H1 (cell line): ENCODE results near the gene OR7D2. TPM values are rescaled to one million over a fixed set of nuclear protein-coding genes. Genes with fewer than 3 reads are reported as not detected.

Experiments
- CTCF ChIA-PET: fragments of 300-600 bp; sonication (Branson Sonifier 250); formaldehyde crosslinking; loops from one replicate; lab custom pipeline; 2021; ENCODE audit not compliant: partially characterized antibody; lab: Charles Lee
- POLR2A ChIA-PET: fragments of 300-600 bp; sonication (Branson Sonifier 250); formaldehyde crosslinking; loops from one replicate; lab custom pipeline; 2021; ENCODE audit warnings: inconsistent platforms; ENCODE audit not compliant: partially characterized antibody; lab: Charles Lee
- DNase-seq, 2 experiments: peaks; one replicate each; pipeline versions ENCODE4 v3.0.0 to v3.0.0-alpha.2; 2010 to 2022; ENCODE audit warnings: low spot score in 2 of 2, low read depth in 1 of 2, mixed read lengths in 1 of 2
- FAIRE-seq: peaks from 2 replicates; lab custom pipeline; 2011; peaks lifted over from hg19 to GRCh38; lab: Jason Lieb, UNC
- H2AFZ ChIP-seq: 2 replicates; pipeline ENCODE4 v1.8.1; 2012; ENCODE audit warnings: low read length, inconsistent platforms
- H2AK5ac ChIP-seq: 2 replicates; pipeline ENCODE4 v1.6.1; 2013; ENCODE audit warnings: low read depth, low read length
- H2BK120ac ChIP-seq: replicated peaks from 2 replicates; pipeline ENCODE3; 2013; ENCODE audit warnings: low read depth, low read length, inconsistent platforms
- H2BK12ac ChIP-seq: 2 replicates; pipeline ENCODE4 v1.6.1; 2013; ENCODE audit warnings: low read depth, low read length
- H2BK15ac ChIP-seq: 2 replicates; pipeline ENCODE4 v1.6.1; 2013; ENCODE audit warnings: low read length
- H2BK20ac ChIP-seq: 2 replicates; pipeline ENCODE4 v1.6.1; 2013; ENCODE audit warnings: low read length
- H2BK5ac ChIP-seq: 2 replicates; pipeline ENCODE4 v1.6.1; 2013; ENCODE audit warnings: low read depth, low read length
- H3K14ac ChIP-seq: 2 replicates; pipeline ENCODE4 v1.6.1; 2013; ENCODE audit warnings: inconsistent platforms; ENCODE audit not compliant: insufficient read length
- H3K18ac ChIP-seq: 2 replicates; pipeline ENCODE4 v1.6.1; 2013; ENCODE audit warnings: low read length; ENCODE audit errors: extremely low read depth
- H3K23ac ChIP-seq: 2 replicates; pipeline ENCODE4 v1.6.1; 2013; ENCODE audit warnings: inconsistent platforms; ENCODE audit not compliant: insufficient read length
- H3K23me2 ChIP-seq: 2 replicates; pipeline ENCODE4 v1.6.1; 2013; ENCODE audit warnings: low read depth, low read length
- H3K27ac ChIP-seq: 2 replicates; pipeline ENCODE4 v1.6.1; 2011; ENCODE audit warnings: low read depth, low read length, inconsistent platforms
- H3K27me3 ChIP-seq, 4 experiments: replicated peaks in 1 of 4; 1 replicate in 1 of 4; 2 replicates in 3 of 4; pipeline versions ENCODE4 v1.6.1 to v1.8.1; 2011 to 2013; ENCODE audit warnings: low read length in 3 of 4, mild to moderate bottlenecking in 3 of 4, inconsistent platforms in 2 of 4, mixed read lengths in 2 of 4, moderate library complexity in 1 of 4; ENCODE audit not compliant: control insufficient read depth in 3 of 4, insufficient read depth in 3 of 4; ENCODE audit errors: extremely low read depth in 1 of 4
- H3K36me3 ChIP-seq, 4 experiments: 2 replicates each; pipeline versions ENCODE4 v1.6.1 to v1.8.1; 2011 to 2013; ENCODE audit warnings: mild to moderate bottlenecking in 4 of 4, low read length in 3 of 4, moderate library complexity in 2 of 4, control low read depth in 1 of 4, inconsistent platforms in 1 of 4; ENCODE audit not compliant: insufficient read depth in 4 of 4, control insufficient read depth in 2 of 4
- H3K4ac ChIP-seq: replicated peaks from 2 replicates; pipeline ENCODE3; 2013; ENCODE audit warnings: low read length, low read depth, mixed read lengths, inconsistent platforms; ENCODE audit not compliant: insufficient read length
- H3K4me1 ChIP-seq, 4 experiments: replicated peaks in 1 of 4; 1 replicate in 1 of 4; 2 replicates in 3 of 4; pipeline versions ENCODE4 v1.6.1 to v1.8.1; 2011 to 2013; ENCODE audit warnings: low read length in 3 of 4, inconsistent platforms in 2 of 4, mixed read lengths in 1 of 4; ENCODE audit not compliant: insufficient read depth in 4 of 4, control insufficient read depth in 3 of 4
- H3K4me2 ChIP-seq, 2 experiments: 2 replicates each; pipeline versions ENCODE4 v1.6.1 to v1.8.1; 2011 to 2013; ENCODE audit warnings: low read depth in 2 of 2, low read length in 2 of 2, control low read depth in 1 of 2, inconsistent platforms in 1 of 2, mild to moderate bottlenecking in 1 of 2; ENCODE audit not compliant: insufficient read depth in 1 of 2
- H3K4me3 ChIP-seq, 4 experiments: fragments of 200-600, 300-600 bp in 1 of 4; sonication (generic), shearing (Covaris generic), sonication (Bioruptor Twin) in 1 of 4; 2 replicates each; pipeline versions ENCODE4 v1.5.1 to v1.8.1; 2011 to 2016; ENCODE audit warnings: low read length in 4 of 4, low read depth in 3 of 4, control low read depth in 2 of 4, inconsistent platforms in 2 of 4, mild to moderate bottlenecking in 2 of 4, mixed read lengths in 1 of 4, moderate library complexity in 1 of 4; ENCODE audit not compliant: insufficient read depth in 2 of 4; ENCODE audit errors: extremely low read depth in 1 of 4
- H3K56ac ChIP-seq: replicated peaks from 2 replicates; pipeline ENCODE3; 2013; ENCODE audit warnings: low read depth, mild to moderate bottlenecking, mixed read lengths, low read length, inconsistent platforms; ENCODE audit not compliant: insufficient read length
- H3K79me1 ChIP-seq: 2 replicates; pipeline ENCODE4 v1.6.1; 2013; ENCODE audit warnings: low read depth, low read length, control low read depth
- H3K79me2 ChIP-seq, 2 experiments: 2 replicates each; pipeline versions ENCODE4 v1.6.1 to v1.8.1; 2012 to 2013; ENCODE audit warnings: low read length in 2 of 2, mild to moderate bottlenecking in 2 of 2, inconsistent platforms in 1 of 2; ENCODE audit not compliant: insufficient read depth in 2 of 2, control insufficient read depth in 1 of 2
- H3K9ac ChIP-seq, 4 experiments: replicated peaks in 1 of 4; 1 replicate in 1 of 4; 2 replicates in 3 of 4; pipeline versions ENCODE4 v1.6.1 to v1.8.1; 2011 to 2013; ENCODE audit warnings: low read depth in 3 of 4, low read length in 3 of 4, control low read depth in 2 of 4, mild to moderate bottlenecking in 2 of 4, moderate library complexity in 2 of 4, inconsistent platforms in 1 of 4; ENCODE audit errors: extremely low read depth in 1 of 4
- H3K9me3 ChIP-seq, 2 experiments: 2 replicates each; pipeline versions ENCODE4 v1.6.1 to v1.8.1; 2012 to 2013; ENCODE audit warnings: mild to moderate bottlenecking in 2 of 2, moderate library complexity in 2 of 2, control low read depth in 1 of 2, inconsistent platforms in 1 of 2, low read depth in 1 of 2, low read length in 1 of 2, mixed read lengths in 1 of 2; ENCODE audit not compliant: insufficient read depth in 2 of 2
- H4K20me1 ChIP-seq, 2 experiments: replicated peaks in 1 of 2; 2 replicates each; pipeline versions ENCODE3 to v1.8.1; 2011 to 2013; ENCODE audit warnings: inconsistent platforms in 2 of 2, low read length in 2 of 2, mild to moderate bottlenecking in 1 of 2; ENCODE audit not compliant: insufficient read depth in 2 of 2, control insufficient read depth in 1 of 2
- H4K5ac ChIP-seq: 2 replicates; pipeline ENCODE4 v1.6.1; 2013; ENCODE audit warnings: low read length, low read depth, mixed read lengths, inconsistent platforms; ENCODE audit not compliant: insufficient read length
- H4K8ac ChIP-seq: 2 replicates; pipeline ENCODE4 v1.8.0; 2013; ENCODE audit warnings: mild to moderate bottlenecking, moderate library complexity, low read length, inconsistent platforms; ENCODE audit not compliant: insufficient read depth; ENCODE audit errors: extremely low read depth
- H4K91ac ChIP-seq: replicated peaks from 2 replicates; pipeline ENCODE3; 2013; ENCODE audit warnings: low read length, mixed read lengths, inconsistent platforms; ENCODE audit not compliant: insufficient read length
- CHD1 ChIP-seq: IDR thresholded peaks from 2 replicates; pipeline ENCODE4 v1.6.1; 2012; ENCODE audit warnings: low read depth, low read length, improper control_type of control experiment
- CTBP2 ChIP-seq: IDR thresholded peaks from 2 replicates; pipeline ENCODE4 v1.7.0; 2011; ENCODE audit warnings: borderline replicate concordance, mild to moderate bottlenecking, moderate library complexity, mixed read lengths, low read length; ENCODE audit not compliant: insufficient read depth, insufficient read length
- E2F6 ChIP-seq: IDR thresholded peaks from 2 replicates; pipeline ENCODE4 v1.6.1; 2012; ENCODE audit warnings: inconsistent platforms
- HDAC2 ChIP-seq, 2 experiments: fragments of 300-600 bp in 1 of 2; sonication (generic) in 1 of 2; IDR thresholded peaks; 2 replicates each; pipeline ENCODE4 v1.6.1; 2011 to 2012; ENCODE audit warnings: low read depth in 2 of 2, low read length in 2 of 2, mild to moderate bottlenecking in 2 of 2, moderate library complexity in 2 of 2, borderline replicate concordance in 1 of 2, inconsistent platforms in 1 of 2
- JUN ChIP-seq: IDR thresholded peaks from 2 replicates; pipeline ENCODE4 v1.6.1; 2011; ENCODE audit warnings: low read depth, mild to moderate bottlenecking, improper control_type of control experiment, low read length
- POU5F1 ChIP-seq: IDR thresholded peaks from 2 replicates; pipeline ENCODE4 v1.6.1; 2011; ENCODE audit warnings: low read depth, mild to moderate bottlenecking, low read length, moderate library complexity
- RAD21 ChIP-seq, 2 experiments: IDR thresholded peaks in 1 of 2; conservative IDR thresholded peaks in 1 of 2; 2 replicates each; pipeline ENCODE4 v1.6.1; 2011; ENCODE audit warnings: low read depth in 2 of 2, low read length in 2 of 2, improper control_type of control experiment in 1 of 2, inconsistent platforms in 1 of 2, mild to moderate bottlenecking in 1 of 2, moderate library complexity in 1 of 2
- RBBP5 ChIP-seq: IDR thresholded peaks from 2 replicates; pipeline ENCODE4 v1.7.1; 2012; ENCODE audit warnings: low read depth, mild to moderate bottlenecking, inconsistent platforms, low read length, moderate library complexity, borderline replicate concordance
- RXRA ChIP-seq: IDR thresholded peaks from 2 replicates; pipeline ENCODE4 v1.6.1; 2011; ENCODE audit warnings: low read depth, mild to moderate bottlenecking, low read length, moderate library complexity; ENCODE audit not compliant: insufficient read depth
- SRF ChIP-seq: IDR thresholded peaks from 2 replicates; pipeline ENCODE4 v1.6.1; 2011; ENCODE audit warnings: mild to moderate bottlenecking, low read depth, low read length, moderate library complexity
- WGBS, 2 experiments: shearing (Covaris generic) in 1 of 2; methylation state at CpG; one replicate each; pipeline versions ENCODE4 v1.1.6 to v1.1.7; 2013 to 2015; ENCODE audit warnings: low lambda C conversion rate in 2 of 2, mixed read lengths in 2 of 2, inconsistent platforms in 1 of 2, low coverage in 1 of 2, missing lambda C conversion rate in 1 of 2; ENCODE audit not compliant: insufficient replicate concordance in 2 of 2, insufficient coverage in 1 of 2, insufficient read length in 1 of 2; ENCODE audit errors: extremely low coverage in 1 of 2, missing lambda C conversion rate in 1 of 2; 5-methylcytosine and 5-hydroxymethylcytosine counted together
- polyA plus RNA-seq, 7 experiments: library from polyadenylated mRNA; depleted of rRNA in 3 of 7; stranded (reverse) in 5 of 7; unstranded in 2 of 7; fragments of >200 nt in 5 of 7; fragments of 200-250 nt in 2 of 7; gene quantifications; 1 replicate in 5 of 7; 2 replicates in 1 of 7; 4 replicates in 1 of 7; pipeline versions ENCODE4 v1.2.1 to v1.2.3, GENCODE V29; 2011 to 2013; ENCODE audit warnings: missing spikeins in 2 of 7, mixed read lengths in 2 of 7
- total RNA-seq: library from RNA; stranded (reverse); fragmentation: NEBNext Ultra II Directional; extraction: Animal tissue kit (Norgen Biotek cat#: 25700); gene quantifications from 2 replicates; pipeline ENCODE4 v1.2.1, GENCODE V29; 2021
- TF ChIP-seq, protein P1 (sequence below): IDR thresholded peaks from 2 replicates; pipeline ENCODE4 v1.6.1; 2012; ENCODE audit warnings: inconsistent platforms

The OR7D2 gene
- total and polyA plus RNA-seq, 2 of the 8 experiments (the other 6 are each of a cell fraction or from before 2014, with no cell fraction given): 0.02 TPM; not detected in 1

DNA sequence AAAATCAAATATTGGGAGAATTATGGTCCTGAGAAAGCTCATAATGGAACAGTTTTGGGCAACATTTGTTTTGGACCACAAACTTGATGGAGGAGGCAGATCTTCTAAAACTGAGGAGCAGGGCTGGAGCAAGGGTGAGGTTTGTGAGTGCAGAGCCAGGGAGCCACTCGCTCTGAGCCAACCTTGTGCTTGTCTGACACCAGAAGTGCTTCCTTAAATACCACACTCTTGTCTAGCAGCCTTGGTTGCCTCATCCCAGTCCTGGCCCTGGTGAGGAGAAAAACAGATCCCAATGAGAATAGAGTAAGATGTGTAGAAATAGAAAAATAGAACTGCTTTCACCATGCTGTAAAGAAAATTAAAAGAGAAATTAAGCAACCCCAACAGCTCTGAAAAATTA lies 31.9 kb upstream of the OR7D2 start:
- Histone ChIP-seq H4K91ac (no peak overlapping the region), H3K4me2 (no peak overlapping the region), H3K23ac (no peak overlapping the region), H3K27ac (no peak overlapping the region), H3K18ac (no peak overlapping the region), H4K5ac (no peak overlapping the region), H2BK5ac (no peak overlapping the region), H2BK20ac (no peak overlapping the region), H3K23me2 (no peaks in the 10 kb centered on the region), H3K36me3 (peaks cover 2 to 29% (median 9%) of the 10 kb centered on the region in 4 experiments; a peak in 4 of 8 replicates), H3K79me2 (peaks cover 73 to 99% of the 10 kb centered on the region in 2 experiments), H3K14ac (no peak overlapping the region), H3K27me3 (no peaks in the 10 kb centered on the region), H2BK12ac (no peak overlapping the region), H4K20me1 (peaks cover 0 to 8% of the 10 kb centered on the region in 2 experiments), H2AFZ (no peak overlapping the region), H3K4me1 (no peaks in the 10 kb centered on the region), H3K9ac (no peak overlapping the region), H3K4me3 (no peak overlapping the region), H3K56ac (no peak overlapping the region), H3K79me1 (peaks cover 8% of the 10 kb centered on the region), H2BK120ac (no peak overlapping the region), H3K9me3 (peaks cover 26 to 27% of the 10 kb centered on the region in 2 experiments), H2AK5ac (no peak overlapping the region), H2BK15ac (no peak overlapping the region), H3K4ac (no peak overlapping the region), H4K8ac (no peak overlapping the region)
- 91% methylated on average over 1 of the region's 1 CpG; no CpG with 5 or more reads in 1 of the 2 experiments for WGBS, 2 experiments
- DNase-seq (no peak), FAIRE-seq (no peak)
- CTCF ChIA-PET: interaction anchor here (0.6 kb wide), 1 partner anchor 49 kb away, joined by 3 read pairs; no protein-coding TSS in a partner anchor
- POLR2A ChIA-PET: interaction anchor here (0.7 kb wide), 1 partner anchor 33 kb away, joined by 3 read pairs; no protein-coding TSS in a partner anchor
- TF ChIP-seq CTBP2 (no peak), RXRA (no peak), SRF (no peak), HDAC2 (IDR thresholded peaks at IDR 0.05; ENCODE audit: borderline replicate concordance in 1 of 2, low read depth in 2 of 2, low read length in 2 of 2) (no peak), E2F6 (no peak), JUN (no peak), RBBP5 (no peak), POU5F1 (no peak), CHD1 (no peak), RAD21 (IDR thresholded peaks at IDR 0.05 in 1 of 2, conservative IDR thresholded peaks at IDR 0.05 in 1 of 2; ENCODE audit: low read depth in 2 of 2, low read length in 2 of 2) (no peak)
- TF ChIP-seq, protein P1, sequence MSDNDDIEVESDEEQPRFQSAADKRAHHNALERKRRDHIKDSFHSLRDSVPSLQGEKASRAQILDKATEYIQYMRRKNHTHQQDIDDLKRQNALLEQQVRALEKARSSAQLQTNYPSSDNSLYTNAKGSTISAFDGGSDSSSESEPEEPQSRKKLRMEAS: no peak
